SK-N-SH (cell line): ENCODE measurements around the gene WASF2. TPM values are rescaled to one million over a fixed set of nuclear protein-coding genes. Genes with fewer than 3 reads are reported as not detected.
A peak's percentile ranks its signal among the peaks of the same experiment; 100 is the strongest.

Source experiments
- CTCF ChIA-PET: fragments of 300-600, 350-600 bp; formaldehyde crosslinking; extraction: SDS; loops from one replicate; lab custom pipeline; 2021; lab: Yijun Ruan, JAX
- POLR2A ChIA-PET: fragments of 350-600 bp; sonication (Branson Sonifier 250); formaldehyde crosslinking; extraction: SDS; loops from one replicate; lab custom pipeline; 2020; ENCODE audit warnings: antibody characterized with exemption, inconsistent platforms; lab: Yijun Ruan, JAX
- DNase-seq: peaks from one replicate; pipeline ENCODE4 v3.0.0; 2012
- H2AFZ ChIP-seq: fragments of 200-600 bp; sonication (generic); 2 replicates; pipeline ENCODE4 v1.8.1; 2016; ENCODE audit warnings: antibody characterized with exemption, mild to moderate bottlenecking, low read depth
- H3F3A ChIP-seq: fragments of 200-600 bp; sonication (generic); replicated peaks from 2 replicates; pipeline ENCODE3; 2016; ENCODE audit warnings: antibody characterized with exemption, mild to moderate bottlenecking; ENCODE audit not compliant: insufficient read depth
- H3K27ac ChIP-seq, 2 experiments: fragments of 200-500 bp in 1 of 2; fragments of 200-600 bp in 1 of 2; sonication (Bioruptor generic) in 1 of 2; sonication (generic), shearing (Covaris generic) in 1 of 2; 2 replicates each; pipeline versions ENCODE4 v1.5.1 to v1.6.1; 2014 to 2016; ENCODE audit warnings: low read depth in 2 of 2, inconsistent platforms in 1 of 2, low read length in 1 of 2, mild to moderate bottlenecking in 1 of 2, mixed read lengths in 1 of 2
- H3K27me3 ChIP-seq: fragments of 200-600 bp; sonication (generic), shearing (Covaris generic); 2 replicates; pipeline ENCODE4 v1.6.1; 2016; ENCODE audit warnings: mixed run types; ENCODE audit not compliant: insufficient read depth
- H3K36me3 ChIP-seq, 2 experiments: fragments of 200-500 bp in 1 of 2; fragments of 200-600 bp in 1 of 2; sonication (Bioruptor generic) in 1 of 2; sonication (generic) in 1 of 2; replicated peaks in 1 of 2; 2 replicates each; pipeline versions ENCODE3 to v1.5.1; 2014 to 2016; ENCODE audit warnings: low read length in 1 of 2, mild to moderate bottlenecking in 1 of 2; ENCODE audit not compliant: insufficient read depth in 2 of 2, control insufficient read depth in 1 of 2
- H3K4me1 ChIP-seq, 2 experiments: fragments of 200-500 bp in 1 of 2; fragments of 200-600 bp in 1 of 2; sonication (Bioruptor generic) in 1 of 2; sonication (generic), shearing (Covaris generic) in 1 of 2; 2 replicates each; pipeline versions ENCODE4 v1.5.1 to v1.6.1; 2014 to 2016; ENCODE audit warnings: low read depth in 1 of 2, low read length in 1 of 2, mixed run types in 1 of 2; ENCODE audit not compliant: insufficient read depth in 2 of 2, control insufficient read depth in 1 of 2
- H3K4me2 ChIP-seq: fragments of 200-600 bp; sonication (generic), shearing (Covaris generic); 2 replicates; pipeline ENCODE4 v1.6.1; 2017; ENCODE audit warnings: mixed run types
- H3K4me3 ChIP-seq, 2 experiments: fragments of 200-500 bp in 1 of 2; fragments of 200-600 bp in 1 of 2; sonication (Bioruptor generic) in 1 of 2; sonication (generic), shearing (Covaris generic) in 1 of 2; 2 replicates each; pipeline versions ENCODE4 v1.5.1 to v1.8.1; 2014 to 2016; ENCODE audit warnings: low read depth in 2 of 2, inconsistent platforms in 1 of 2, low read length in 1 of 2, mild to moderate bottlenecking in 1 of 2, mixed read lengths in 1 of 2, moderate library complexity in 1 of 2
- H3K79me2 ChIP-seq: fragments of 200-600 bp; sonication (generic); 2 replicates; pipeline ENCODE4 v1.8.1; 2017; ENCODE audit warnings: mild to moderate bottlenecking; ENCODE audit not compliant: insufficient read depth
- H3K9ac ChIP-seq: fragments of 200-600 bp; sonication (generic); 2 replicates; pipeline ENCODE4 v1.6.1; 2017; ENCODE audit warnings: mixed run types
- H3K9me2 ChIP-seq: fragments of 200-600 bp; sonication (generic); 2 replicates; pipeline ENCODE4 v1.6.1; 2017; ENCODE audit warnings: mixed run types
- H3K9me3 ChIP-seq: fragments of 200-600 bp; sonication (generic); 2 replicates; pipeline ENCODE4 v1.6.1; 2017; ENCODE audit warnings: mixed run types, mild to moderate bottlenecking, moderate library complexity
- H4K20me1 ChIP-seq: fragments of 200-600 bp; sonication (generic); 2 replicates; pipeline ENCODE4 v1.6.1; 2017; ENCODE audit warnings: mild to moderate bottlenecking, mixed run types; ENCODE audit not compliant: insufficient read depth
- ELF1 ChIP-seq: IDR thresholded peaks from 2 replicates; pipeline ENCODE4 v1.4.0; 2012
- EZH2phosphoT487 ChIP-seq: fragments of 200-600 bp; sonication (generic); IDR thresholded peaks from 2 replicates; pipeline ENCODE4 v1.6.1; 2017; ENCODE audit warnings: low read depth, mixed run types, mild to moderate bottlenecking, antibody characterized with exemption, moderate library complexity, borderline replicate concordance
- FOSL2 ChIP-seq: IDR thresholded peaks from 2 replicates; pipeline ENCODE4 v1.4.0; 2012; ENCODE audit warnings: low read depth, mild to moderate bottlenecking, moderate library complexity, borderline replicate concordance
- GATA2 ChIP-seq: sonication (generic); formaldehyde crosslinking; IDR thresholded peaks from 2 replicates; pipeline ENCODE4 v1.5.0; 2020; ENCODE audit warnings: mild to moderate bottlenecking, missing genetic modification reagents
- MXI1 ChIP-seq: IDR thresholded peaks from 2 replicates; pipeline ENCODE4 v1.6.1; 2012; ENCODE audit warnings: mild to moderate bottlenecking, low read depth, low read length, improper control_type of control experiment
- NFIC ChIP-seq: IDR thresholded peaks from 2 replicates; pipeline ENCODE4 v1.4.0; 2012; ENCODE audit warnings: borderline replicate concordance
- RAD21 ChIP-seq: IDR thresholded peaks from 2 replicates; pipeline ENCODE4 v1.6.1; 2012; ENCODE audit warnings: mild to moderate bottlenecking, low read length
- RFX5 ChIP-seq: IDR thresholded peaks from 2 replicates; pipeline ENCODE4 v1.6.1; 2012; ENCODE audit warnings: mild to moderate bottlenecking, improper control_type of control experiment, low read length
- WGBS: methylation state at CpG from one replicate; pipeline ENCODE4 v1.1.6; 2017; ENCODE audit warnings: low lambda C conversion rate; 5-methylcytosine and 5-hydroxymethylcytosine counted together
- polyA plus RNA-seq, 3 experiments: library from polyadenylated mRNA; depleted of rRNA; stranded (reverse); fragments of >200 nt; gene quantifications; 2 replicates each; pipeline ENCODE4 v1.2.3, GENCODE V29; 2012
- TF ChIP-seq, protein P1 (sequence below): IDR thresholded peaks from 2 replicates; pipeline ENCODE4; 2012
- TF ChIP-seq, protein P2 (sequence below): IDR thresholded peaks from 2 replicates; pipeline ENCODE4 v1.6.1; 2012; ENCODE audit warnings: mild to moderate bottlenecking, low read depth, low read length, moderate library complexity
- TF ChIP-seq, protein P3 (sequence below): fragments of 150-350 bp; IDR thresholded peaks from 2 replicates; pipeline ENCODE4 v1.6.1; 2017; ENCODE audit warnings: antibody characterized with exemption, low read length, low read depth, borderline replicate concordance
- TF ChIP-seq, protein P4 (sequence below): fragments of 150-350 bp; IDR thresholded peaks from 2 replicates; pipeline ENCODE4 v1.6.1; 2016; ENCODE audit warnings: mild to moderate bottlenecking, low read depth, low read length
- TF ChIP-seq, protein P5 (sequence below): IDR thresholded peaks from 2 replicates; pipeline ENCODE4 v1.4.0; 2012; ENCODE audit warnings: low read depth, borderline replicate concordance
- TF ChIP-seq, protein P6 (sequence below): fragments of 200-600 bp; sonication (generic); IDR thresholded peaks from 2 replicates; pipeline ENCODE4 v1.6.1; 2017; ENCODE audit warnings: antibody characterized with exemption, mild to moderate bottlenecking, moderate library complexity
- TF ChIP-seq, protein P7 (sequence below): IDR thresholded peaks from 2 replicates; pipeline ENCODE4 v1.4.0; 2012; ENCODE audit warnings: low read depth, borderline replicate concordance

The WASF2 gene
- polyA plus RNA-seq, 1 of the 3 experiments (the other 2 are of a cell fraction): 27.1 TPM

DNA sequence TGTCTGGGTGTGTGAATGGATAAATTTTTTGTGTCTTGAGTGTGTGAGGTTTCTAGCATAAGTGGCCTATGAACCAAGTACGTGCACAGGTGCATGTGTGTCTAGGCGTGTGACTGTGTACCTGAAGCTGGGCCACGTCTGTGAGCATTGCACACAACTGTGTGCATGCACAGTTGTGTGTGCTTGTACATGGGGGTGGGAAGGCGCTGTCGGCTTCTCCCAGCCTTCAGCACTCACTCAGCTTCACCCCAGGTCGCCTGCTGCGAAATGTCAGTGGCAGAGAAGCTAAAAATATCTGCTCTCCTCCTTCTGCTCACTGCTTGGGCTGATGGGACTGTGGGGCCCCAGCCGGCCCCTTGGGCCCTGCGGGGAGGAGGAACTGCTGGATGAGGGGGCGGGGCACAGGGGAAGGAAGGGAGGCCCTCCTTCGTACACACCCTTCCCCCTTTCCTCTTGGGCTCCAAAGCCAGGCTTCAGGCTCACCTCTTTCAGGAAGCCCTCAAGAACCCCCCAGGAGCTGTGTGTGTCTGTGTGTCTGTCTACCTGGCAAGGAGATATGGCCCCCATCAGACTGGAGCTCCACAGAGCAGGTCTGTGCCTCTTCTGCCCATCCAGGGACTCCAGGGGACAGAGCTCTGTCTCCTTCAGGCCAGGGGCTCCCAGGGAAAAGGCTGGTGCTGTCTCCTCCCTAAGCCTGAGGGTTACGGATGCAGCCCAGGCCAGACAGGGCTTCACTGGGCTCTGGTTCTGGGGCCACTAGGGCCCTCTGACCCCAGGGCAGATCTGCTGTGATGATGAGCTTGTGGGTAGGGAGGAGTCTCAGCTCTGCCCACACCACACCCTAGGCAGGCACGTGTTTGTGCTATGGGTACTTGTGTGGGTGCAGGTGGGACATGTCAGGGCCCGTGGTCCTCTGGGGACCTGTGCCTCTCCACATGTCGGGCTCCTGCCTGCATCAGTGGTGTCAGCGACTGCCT lies 35.6 kb upstream of the WASF2 start:
- Histone ChIP-seq H3K4me3 (no peak overlapping the region), H3F3A (no peaks in the 10 kb centered on the region), H3K27ac (peak overlapping the region in 1 of 2 experiments; percentile 20; a peak in 1 of 4 replicates), H3K4me2 (no peak overlapping the region; the same call in 1 of the 2 replicates), H3K9me2 (no peaks in the 10 kb centered on the region), H4K20me1 (no peaks in the 10 kb centered on the region), H3K79me2 (no peaks in the 10 kb centered on the region), H3K27me3 (no peaks in the 10 kb centered on the region), H3K4me1 (peaks cover 3 to 72% of the 10 kb centered on the region in 2 experiments; a peak in 1 of 4 replicates), H2AFZ (no peak overlapping the region), H3K36me3 (peaks cover 0 to 4% of the 10 kb centered on the region in 2 experiments), H3K9ac (no peak overlapping the region), H3K9me3 (no peaks in the 10 kb centered on the region)
- WGBS: 91% methylated on average over 8 of the region's 16 CpGs
- ChIA-PET POLR2A (interaction anchor here (0.6 kb wide), 1 partner anchor 152 kb away, joined by 3 read pairs; no protein-coding TSS in a partner anchor), CTCF (interaction anchor here (0.7 to 3.6 kb wide), 4 partner anchors 11 to 83 kb away, joined by 3 to 19 read pairs (median 4); no protein-coding TSS in a partner anchor)
- TF ChIP-seq, protein P1, sequence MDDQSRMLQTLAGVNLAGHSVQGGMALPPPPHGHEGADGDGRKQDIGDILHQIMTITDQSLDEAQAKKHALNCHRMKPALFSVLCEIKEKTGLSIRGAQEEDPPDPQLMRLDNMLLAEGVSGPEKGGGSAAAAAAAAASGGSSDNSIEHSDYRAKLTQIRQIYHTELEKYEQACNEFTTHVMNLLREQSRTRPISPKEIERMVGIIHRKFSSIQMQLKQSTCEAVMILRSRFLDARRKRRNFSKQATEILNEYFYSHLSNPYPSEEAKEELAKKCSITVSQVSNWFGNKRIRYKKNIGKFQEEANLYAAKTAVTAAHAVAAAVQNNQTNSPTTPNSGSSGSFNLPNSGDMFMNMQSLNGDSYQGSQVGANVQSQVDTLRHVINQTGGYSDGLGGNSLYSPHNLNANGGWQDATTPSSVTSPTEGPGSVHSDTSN: no peak
- TF ChIP-seq GATA2: no peak
- no peak for TF ChIP-seq ELF1
- TF ChIP-seq NFIC: no peak
- TF ChIP-seq, protein P2, sequence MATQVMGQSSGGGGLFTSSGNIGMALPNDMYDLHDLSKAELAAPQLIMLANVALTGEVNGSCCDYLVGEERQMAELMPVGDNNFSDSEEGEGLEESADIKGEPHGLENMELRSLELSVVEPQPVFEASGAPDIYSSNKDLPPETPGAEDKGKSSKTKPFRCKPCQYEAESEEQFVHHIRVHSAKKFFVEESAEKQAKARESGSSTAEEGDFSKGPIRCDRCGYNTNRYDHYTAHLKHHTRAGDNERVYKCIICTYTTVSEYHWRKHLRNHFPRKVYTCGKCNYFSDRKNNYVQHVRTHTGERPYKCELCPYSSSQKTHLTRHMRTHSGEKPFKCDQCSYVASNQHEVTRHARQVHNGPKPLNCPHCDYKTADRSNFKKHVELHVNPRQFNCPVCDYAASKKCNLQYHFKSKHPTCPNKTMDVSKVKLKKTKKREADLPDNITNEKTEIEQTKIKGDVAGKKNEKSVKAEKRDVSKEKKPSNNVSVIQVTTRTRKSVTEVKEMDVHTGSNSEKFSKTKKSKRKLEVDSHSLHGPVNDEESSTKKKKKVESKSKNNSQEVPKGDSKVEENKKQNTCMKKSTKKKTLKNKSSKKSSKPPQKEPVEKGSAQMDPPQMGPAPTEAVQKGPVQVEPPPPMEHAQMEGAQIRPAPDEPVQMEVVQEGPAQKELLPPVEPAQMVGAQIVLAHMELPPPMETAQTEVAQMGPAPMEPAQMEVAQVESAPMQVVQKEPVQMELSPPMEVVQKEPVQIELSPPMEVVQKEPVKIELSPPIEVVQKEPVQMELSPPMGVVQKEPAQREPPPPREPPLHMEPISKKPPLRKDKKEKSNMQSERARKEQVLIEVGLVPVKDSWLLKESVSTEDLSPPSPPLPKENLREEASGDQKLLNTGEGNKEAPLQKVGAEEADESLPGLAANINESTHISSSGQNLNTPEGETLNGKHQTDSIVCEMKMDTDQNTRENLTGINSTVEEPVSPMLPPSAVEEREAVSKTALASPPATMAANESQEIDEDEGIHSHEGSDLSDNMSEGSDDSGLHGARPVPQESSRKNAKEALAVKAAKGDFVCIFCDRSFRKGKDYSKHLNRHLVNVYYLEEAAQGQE: no peak
- TF ChIP-seq, protein P3, sequence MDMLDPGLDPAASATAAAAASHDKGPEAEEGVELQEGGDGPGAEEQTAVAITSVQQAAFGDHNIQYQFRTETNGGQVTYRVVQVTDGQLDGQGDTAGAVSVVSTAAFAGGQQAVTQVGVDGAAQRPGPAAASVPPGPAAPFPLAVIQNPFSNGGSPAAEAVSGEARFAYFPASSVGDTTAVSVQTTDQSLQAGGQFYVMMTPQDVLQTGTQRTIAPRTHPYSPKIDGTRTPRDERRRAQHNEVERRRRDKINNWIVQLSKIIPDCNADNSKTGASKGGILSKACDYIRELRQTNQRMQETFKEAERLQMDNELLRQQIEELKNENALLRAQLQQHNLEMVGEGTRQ: no peak
- no peak for TF ChIP-seq RAD21
- TF ChIP-seq, protein P4, sequence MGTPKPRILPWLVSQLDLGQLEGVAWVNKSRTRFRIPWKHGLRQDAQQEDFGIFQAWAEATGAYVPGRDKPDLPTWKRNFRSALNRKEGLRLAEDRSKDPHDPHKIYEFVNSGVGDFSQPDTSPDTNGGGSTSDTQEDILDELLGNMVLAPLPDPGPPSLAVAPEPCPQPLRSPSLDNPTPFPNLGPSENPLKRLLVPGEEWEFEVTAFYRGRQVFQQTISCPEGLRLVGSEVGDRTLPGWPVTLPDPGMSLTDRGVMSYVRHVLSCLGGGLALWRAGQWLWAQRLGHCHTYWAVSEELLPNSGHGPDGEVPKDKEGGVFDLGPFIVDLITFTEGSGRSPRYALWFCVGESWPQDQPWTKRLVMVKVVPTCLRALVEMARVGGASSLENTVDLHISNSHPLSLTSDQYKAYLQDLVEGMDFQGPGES: no peak
- no peak for TF ChIP-seq EZH2phosphoT487
- TF ChIP-seq MXI1: no peak
- no peak for TF ChIP-seq RFX5
- TF ChIP-seq, protein P5, sequence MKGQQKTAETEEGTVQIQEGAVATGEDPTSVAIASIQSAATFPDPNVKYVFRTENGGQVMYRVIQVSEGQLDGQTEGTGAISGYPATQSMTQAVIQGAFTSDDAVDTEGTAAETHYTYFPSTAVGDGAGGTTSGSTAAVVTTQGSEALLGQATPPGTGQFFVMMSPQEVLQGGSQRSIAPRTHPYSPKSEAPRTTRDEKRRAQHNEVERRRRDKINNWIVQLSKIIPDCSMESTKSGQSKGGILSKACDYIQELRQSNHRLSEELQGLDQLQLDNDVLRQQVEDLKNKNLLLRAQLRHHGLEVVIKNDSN: no peak
- TF ChIP-seq, protein P6, sequence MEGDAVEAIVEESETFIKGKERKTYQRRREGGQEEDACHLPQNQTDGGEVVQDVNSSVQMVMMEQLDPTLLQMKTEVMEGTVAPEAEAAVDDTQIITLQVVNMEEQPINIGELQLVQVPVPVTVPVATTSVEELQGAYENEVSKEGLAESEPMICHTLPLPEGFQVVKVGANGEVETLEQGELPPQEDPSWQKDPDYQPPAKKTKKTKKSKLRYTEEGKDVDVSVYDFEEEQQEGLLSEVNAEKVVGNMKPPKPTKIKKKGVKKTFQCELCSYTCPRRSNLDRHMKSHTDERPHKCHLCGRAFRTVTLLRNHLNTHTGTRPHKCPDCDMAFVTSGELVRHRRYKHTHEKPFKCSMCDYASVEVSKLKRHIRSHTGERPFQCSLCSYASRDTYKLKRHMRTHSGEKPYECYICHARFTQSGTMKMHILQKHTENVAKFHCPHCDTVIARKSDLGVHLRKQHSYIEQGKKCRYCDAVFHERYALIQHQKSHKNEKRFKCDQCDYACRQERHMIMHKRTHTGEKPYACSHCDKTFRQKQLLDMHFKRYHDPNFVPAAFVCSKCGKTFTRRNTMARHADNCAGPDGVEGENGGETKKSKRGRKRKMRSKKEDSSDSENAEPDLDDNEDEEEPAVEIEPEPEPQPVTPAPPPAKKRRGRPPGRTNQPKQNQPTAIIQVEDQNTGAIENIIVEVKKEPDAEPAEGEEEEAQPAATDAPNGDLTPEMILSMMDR: no peak
- TF ChIP-seq FOSL2: no peak
- TF ChIP-seq, protein P7, sequence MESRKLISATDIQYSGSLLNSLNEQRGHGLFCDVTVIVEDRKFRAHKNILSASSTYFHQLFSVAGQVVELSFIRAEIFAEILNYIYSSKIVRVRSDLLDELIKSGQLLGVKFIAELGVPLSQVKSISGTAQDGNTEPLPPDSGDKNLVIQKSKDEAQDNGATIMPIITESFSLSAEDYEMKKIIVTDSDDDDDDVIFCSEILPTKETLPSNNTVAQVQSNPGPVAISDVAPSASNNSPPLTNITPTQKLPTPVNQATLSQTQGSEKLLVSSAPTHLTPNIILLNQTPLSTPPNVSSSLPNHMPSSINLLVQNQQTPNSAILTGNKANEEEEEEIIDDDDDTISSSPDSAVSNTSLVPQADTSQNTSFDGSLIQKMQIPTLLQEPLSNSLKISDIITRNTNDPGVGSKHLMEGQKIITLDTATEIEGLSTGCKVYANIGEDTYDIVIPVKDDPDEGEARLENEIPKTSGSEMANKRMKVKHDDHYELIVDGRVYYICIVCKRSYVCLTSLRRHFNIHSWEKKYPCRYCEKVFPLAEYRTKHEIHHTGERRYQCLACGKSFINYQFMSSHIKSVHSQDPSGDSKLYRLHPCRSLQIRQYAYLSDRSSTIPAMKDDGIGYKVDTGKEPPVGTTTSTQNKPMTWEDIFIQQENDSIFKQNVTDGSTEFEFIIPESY: no peak
- no peak for DNase-seq
